Stimulated activated CD4-positive, alpha-beta T cell treated with anti-CD3 and anti-CD28 coated beads, Interleukin-1b, Interleukin-23, amount 100 ng/mL, for 48 hours (primary cell): Measurements from ENCODE around the gene MEOX1.

Experiments
- DNase-seq: peaks from one replicate; pipeline ENCODE4 v3.0.0-alpha.2; 2020

MEOX1 gene

DNA sequence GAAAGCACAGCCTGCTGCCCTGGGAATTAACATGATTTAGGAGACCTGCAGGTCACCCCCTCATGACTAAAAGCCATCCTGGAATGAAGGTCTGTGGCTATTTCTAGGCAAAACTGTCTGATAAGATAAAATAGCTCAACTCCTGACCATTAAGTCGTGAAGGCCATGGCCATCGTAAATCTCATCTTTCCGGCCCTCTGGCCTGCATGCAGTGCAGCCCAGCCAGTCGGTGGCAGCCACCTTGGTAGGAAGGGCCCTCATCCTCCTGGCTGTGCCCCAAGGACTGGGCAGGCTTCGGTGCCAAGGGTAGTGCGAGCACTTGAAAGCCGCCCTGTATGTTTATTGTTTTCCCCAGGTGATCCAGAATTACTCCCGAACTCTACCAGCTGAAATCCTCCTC is 18.2 kb upstream of the MEOX1 start:
- no peak for DNase-seq

DNA sequence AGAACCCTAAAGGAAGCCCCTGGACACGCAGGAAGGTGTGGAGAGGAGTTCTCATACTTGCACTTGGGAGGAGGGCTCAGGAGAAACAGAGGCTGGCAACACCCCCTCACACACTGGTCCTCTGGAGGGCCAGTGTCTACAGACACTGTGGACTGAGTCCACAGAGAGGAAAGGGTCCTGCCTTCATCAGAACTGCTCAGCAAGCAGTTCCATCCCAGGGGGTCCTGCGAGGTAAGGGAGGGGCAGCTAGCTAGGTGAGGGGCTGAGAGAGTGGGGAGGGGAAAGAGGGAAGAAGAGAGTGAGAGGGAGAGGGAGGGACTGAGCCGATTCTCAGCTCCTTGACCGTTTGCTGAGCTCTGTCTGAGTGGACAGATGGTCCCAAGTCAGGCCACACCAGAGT is 17.7 kb upstream of the MEOX1 start:
- no peak for DNase-seq

DNA sequence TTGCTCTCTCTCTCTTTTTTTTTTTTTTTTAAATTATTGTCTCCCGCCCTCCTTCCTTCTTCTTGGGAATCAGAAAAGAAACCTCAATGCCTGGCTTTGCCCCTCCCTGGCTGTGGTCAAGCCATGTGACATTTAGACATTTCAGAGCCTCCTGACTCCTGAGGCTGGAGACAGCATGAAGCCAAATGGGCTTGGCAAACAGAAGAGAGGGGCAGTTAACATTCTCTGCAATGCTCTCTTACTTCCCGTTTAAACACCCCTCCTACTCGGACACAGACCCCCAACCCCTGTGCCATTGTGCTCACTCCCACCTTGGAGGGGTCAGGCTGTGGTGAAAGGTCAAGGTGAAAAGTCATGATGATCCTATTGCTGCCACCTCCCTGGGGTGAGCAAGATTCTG is 14.7 kb upstream of the MEOX1 start:
- no peak for DNase-seq

DNA sequence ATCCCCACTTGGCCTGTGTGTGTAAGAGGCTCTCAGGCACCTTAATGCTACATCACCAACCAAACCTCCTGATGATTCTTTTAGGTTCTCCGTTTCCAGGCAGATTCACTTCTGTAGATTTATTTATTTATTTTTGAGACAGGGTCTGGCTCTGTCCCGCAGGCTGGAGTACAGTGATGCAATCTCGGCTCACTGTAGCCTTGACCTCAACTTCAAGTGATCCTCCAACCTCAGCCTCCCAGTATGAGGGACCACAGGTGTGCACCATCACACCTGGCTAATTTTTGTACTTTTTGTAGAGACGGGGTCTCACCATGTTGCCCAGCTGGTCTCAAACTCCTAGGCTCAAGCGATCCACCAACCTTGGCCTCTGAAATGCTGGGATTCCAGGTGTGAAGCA is 12.7 kb upstream of the MEOX1 start:
- DNase-seq = no peak

DNA sequence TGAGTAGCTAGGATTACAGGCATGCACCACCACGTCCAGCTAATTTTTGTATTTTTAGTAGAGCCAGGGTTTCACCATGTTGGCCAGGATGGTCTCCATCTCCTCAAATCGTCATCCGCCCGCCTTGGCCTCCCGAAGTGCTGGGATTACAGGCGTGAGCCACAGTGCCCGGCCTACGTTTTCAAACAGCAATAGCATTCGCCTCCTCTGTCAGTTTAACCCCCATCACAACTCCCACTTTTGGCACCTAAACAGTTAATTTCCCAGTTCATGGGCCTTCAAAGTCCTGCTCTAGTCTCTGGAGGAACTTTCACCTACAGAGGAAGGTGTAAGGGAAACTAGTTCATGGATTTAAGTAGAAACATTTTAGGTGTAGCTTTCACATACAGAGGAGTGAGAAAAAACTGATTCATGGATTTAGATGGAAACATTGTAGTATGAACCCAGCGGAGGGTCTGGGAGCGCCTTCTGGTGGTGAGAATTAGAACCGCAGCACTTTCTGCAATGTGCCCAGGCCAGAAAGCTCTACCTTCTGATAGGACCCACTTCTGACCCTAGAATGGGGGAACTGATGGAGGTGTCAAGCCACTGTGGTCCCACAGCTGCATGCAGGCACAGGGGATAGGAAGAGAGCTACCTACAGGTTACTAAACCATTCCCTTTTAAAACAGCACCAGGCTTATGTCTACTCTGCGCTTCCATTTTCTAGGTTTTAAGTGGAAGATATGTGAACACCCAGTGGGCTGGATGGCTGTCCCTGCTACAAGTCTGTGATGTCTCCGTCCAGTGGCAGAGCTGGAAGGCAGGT is 12.0 kb upstream of the MEOX1 start:
- peak; percentile 72 for DNase-seq

DNA sequence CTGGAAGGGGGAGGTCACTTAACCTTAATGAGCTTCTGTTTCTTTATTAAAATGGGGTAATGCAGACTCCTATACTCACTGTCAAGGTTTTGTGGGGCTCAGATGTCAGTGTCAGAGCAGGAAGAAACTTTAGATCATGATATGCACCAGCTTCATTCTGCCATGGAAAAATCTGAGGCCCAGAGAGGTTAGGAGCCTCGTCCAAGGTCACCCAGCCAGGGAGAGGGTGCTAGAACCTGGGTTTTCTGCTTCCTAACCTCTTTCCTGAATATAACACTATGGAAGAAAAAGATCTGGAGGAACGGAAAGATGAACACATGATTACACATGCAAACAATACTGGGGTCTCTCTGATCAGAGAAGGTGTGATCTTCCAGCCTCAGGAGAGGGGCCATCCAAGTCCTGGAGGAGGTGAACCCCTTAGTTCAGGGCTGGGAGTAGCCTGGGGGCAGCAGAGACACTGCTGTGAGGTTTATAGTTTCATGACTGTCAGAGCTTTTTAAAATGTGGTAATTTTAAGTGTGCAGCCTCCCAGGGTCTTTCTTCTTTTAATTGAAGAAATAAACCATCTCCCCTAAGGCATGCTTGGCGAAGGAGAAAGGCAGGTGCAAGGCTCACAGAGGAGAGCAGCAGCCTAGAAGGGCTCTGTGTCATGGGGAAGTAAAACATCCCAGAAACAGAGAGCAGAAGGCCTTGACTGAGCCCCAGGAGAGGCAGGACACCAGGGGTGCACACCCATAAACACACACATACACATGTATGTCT is 10.2 kb upstream of the MEOX1 start:
- no peak for DNase-seq

DNA sequence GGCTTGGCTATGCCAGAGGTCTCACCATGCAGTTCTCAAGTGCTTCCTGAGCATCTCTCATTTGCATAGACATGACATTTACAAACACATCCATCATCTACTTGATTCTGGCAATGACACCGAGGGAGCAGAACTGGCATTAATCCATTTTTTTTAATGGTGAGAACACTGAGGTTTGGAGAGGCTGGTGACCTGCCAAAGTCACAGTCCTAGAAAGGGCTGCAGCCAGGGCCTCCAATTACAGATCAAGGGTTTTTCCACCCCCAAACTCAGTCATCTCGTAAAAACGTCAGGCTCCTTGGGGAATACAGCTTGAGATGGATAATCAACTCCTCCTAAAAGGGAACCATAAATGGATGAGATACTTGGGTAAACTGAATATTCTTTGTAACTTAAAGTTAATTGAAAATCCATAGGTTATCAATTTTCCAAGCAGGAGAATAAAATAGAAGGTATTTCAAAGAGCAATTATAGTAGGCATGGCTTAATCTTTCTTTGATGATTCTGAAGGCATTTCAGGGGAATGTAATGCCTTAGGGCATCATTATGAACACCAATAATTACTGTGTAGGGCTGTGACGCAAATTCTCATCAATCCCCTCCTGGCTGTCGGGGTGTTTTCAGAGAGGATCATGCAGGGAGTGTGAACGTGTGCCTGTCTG is 9.4 kb upstream of the MEOX1 start:
- DNase-seq = no peak

DNA sequence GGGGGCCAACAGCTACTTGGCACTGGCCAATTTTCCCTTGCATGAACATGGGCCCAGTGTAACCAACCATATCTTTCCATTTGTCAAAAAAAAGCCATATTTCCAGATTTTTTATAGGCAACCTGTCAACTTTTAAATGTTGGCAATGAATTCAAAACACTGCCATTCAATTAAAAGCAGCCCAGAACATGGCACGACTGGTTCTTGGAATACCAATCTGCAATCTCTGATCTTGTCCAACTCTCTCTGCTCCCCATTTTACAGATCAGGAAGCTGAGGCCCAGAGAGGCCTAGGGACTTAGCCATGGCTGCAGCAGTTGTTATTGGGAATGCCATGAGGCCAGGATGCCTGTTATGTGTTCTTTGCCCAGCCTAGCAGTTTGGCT is 8.9 kb upstream of the MEOX1 start:
- no peak for DNase-seq

DNA sequence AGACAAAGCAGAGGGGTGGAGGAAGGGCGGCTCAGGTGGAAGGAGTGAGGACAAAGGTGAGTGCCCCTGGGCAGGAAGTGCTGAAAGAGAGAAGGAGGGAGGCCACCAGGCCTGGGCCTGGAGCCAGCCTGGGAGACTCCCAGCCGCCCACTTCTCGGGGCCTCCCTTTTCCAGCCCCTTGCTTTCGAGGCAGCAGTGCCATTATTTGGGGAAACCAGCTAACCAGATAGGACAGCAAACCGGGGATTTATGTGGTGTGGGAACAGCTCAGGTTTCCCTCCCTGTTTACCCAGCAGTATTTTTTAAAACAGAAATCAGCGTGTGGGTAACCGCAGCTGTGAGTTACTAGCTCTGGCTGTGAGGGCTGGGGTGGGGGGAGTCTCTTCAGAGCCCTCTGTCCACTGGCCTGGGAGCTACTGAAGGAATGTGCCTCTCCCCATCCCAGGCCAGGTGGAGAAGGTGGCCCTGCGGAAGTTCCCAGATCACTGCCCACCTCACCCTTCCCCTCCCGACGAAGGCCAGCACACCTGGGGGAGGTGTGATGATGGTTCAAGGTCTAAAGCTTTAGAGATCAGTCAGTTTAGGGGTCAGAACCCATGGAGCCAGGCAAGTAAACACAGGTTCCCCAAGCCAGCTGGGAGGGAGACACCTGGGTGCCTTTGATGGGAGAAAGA is 8.4 kb upstream of the MEOX1 start:
- no peak for DNase-seq

DNA sequence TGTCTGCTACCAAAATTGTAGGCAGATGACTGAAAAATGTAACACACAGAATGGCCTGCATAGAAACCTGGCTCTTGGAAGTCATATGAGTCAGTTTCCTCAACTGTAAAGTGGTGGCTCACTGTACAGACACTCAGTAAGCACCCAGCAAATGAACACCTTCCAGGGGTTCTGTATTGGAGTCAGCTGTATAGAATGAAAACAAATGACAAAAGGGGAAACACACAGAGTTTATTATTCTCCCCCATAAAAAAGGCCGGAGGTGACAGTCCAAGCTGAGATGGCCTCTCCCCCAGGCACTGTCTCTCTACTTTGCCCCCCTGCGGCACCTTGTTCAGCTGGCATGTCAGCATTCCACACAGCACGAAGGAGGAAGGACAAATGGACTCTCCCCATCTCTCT is 6.2 kb upstream of the MEOX1 start:
- DNase-seq = no peak

DNA sequence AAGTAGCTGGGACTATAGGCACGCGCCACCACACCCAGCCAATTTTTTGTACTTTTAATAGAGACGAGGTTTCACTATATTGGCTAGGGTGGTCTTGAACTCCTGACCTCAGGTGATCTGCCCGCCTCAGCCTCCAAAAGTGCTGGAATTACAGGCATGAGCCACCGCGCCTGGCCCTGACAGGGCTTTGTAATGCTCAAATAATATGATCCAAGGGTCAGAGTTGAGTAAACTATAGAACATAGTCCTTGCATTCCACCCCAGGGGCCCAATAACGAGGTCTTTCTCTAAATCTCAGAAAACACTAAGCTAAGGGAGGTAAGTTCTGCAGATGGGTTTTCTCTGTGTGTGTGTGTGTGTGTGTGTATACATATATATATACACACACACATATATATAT is 5.8 kb upstream of the MEOX1 start:
- DNase-seq = no peak

DNA sequence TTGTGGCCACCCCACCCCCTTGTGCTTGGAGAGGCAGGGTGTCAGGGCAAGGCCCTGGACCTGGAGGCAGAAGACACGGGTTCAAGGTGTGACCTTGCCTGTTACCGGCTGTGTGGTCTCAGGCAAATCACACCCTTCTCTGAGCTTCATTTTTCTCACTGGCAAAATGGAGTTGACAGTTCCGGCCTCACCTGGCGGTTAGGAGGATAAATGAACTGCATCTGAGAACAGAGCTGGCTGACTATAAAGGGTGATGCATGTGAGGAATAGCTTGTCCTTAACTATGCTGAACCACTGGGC is 4.2 kb upstream of the MEOX1 start:
- DNase-seq = no peak

DNA sequence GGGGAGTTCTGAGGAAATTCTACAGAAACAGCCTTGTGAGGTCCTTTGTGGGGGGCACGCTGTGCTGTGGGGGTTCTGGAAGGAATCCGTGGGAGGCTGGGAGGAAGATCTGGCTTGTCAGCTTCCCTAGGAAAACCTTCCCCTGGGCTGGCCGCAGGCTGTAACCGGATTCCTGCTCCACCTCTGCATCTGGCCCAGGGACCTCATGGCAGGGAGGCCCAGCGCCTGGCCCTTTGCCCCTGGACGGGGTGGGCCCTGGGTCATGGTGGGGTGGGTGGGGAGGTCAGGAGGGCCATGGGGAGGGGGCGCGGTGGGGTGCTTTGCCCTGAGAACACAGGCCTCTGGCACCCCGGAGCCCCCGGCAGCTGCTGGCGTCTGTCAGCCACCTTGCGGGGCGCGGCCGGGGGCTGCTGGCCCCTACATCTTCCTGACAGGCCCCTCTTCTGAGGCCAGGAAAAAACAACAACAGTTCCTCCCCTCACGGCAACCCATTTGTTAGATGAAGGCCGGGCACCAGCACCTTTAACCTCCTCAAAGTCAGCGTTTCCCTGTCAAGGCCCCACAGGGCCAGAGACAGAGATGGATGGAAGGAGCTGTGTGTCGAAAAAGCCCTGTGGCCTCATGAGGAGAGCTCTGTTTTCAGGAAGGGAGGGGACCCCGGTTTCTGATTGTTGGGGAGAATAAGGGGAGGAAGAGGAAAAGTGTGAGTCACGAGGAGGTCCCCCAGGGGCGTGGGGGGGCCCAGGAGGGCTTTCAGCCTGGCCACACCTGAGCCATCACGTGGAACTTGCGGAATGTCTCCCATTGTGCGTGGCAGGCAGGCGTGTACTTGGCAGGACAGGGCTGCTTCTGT is 3.6 kb upstream of the MEOX1 start:
- no peak for DNase-seq

DNA sequence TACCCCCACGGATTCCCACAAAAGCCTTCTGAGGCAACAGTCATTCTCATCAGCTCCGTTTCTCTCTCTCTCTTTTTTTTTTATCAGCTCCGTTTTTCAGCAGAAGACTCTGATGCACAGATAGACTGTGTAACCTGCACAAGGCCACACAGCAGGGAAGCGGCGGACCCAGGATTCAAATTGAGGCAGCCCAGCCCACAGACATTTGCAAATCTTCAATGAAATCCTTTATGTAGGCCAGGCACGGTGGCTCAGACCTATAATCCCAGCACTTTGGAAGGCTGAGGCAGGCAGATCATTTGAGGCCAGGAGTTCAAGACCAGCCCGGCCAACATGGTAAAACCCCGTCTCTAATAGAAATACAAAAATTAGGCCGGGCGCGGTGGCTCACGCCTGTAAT is 2.4 kb upstream of the MEOX1 start:
- no peak for DNase-seq

DNA sequence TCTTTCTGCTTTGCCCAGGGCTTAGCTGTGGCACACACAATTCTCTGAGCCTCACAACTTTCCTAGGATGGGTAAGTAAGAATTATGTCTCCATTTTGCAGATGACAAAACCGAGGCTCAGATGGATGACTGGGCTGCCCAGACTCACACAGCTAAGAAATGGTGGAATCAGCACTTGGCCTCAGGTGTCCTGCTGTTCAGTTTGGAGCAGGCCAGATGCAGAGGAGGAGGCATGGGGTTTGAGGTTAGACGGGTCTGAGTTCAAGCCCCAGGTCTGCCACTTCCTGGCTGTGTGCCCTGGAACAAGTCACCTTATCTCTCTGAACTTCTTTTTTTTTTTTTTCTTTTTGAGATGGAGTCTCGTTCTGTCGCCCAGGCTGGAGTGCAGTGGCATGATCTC is 1.7 kb upstream of the MEOX1 start:
- DNase-seq = no peak

DNA sequence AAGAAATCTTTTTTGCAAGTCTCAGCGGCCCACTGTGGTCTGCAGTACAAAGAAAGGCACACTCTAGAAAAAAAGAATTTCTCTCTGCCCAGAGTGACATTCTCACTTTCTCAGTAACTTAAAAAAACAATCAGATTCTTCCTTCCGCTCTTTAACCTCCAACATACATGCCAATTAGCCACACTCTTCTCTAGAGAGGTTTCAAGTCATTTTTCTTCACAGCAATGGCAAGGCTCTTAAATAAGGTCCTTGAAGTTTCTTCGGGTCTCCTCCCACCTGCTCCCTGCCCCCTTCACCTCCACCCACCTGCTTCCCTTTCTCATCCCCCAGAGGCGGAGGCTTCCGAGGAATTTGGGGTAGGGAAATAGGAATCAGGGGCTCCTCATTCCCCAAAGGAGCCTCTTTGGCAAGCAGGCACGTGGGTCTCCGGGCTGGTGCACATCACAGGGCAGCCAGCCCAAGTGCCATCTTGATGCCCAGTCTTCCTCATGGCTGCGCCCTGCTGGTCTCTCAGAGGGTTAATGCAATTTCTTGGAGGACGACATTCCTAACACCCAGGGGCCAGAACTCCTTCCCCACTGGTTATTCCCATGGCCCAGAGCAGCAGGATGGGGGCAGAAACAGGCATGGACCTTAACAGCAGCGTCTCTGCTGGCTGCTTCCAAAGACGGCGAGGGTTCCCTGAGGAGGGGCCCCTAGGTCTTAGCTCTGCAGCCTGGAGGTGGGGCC is 855 bp upstream of the MEOX1 start:
- DNase-seq = no peak

DNA sequence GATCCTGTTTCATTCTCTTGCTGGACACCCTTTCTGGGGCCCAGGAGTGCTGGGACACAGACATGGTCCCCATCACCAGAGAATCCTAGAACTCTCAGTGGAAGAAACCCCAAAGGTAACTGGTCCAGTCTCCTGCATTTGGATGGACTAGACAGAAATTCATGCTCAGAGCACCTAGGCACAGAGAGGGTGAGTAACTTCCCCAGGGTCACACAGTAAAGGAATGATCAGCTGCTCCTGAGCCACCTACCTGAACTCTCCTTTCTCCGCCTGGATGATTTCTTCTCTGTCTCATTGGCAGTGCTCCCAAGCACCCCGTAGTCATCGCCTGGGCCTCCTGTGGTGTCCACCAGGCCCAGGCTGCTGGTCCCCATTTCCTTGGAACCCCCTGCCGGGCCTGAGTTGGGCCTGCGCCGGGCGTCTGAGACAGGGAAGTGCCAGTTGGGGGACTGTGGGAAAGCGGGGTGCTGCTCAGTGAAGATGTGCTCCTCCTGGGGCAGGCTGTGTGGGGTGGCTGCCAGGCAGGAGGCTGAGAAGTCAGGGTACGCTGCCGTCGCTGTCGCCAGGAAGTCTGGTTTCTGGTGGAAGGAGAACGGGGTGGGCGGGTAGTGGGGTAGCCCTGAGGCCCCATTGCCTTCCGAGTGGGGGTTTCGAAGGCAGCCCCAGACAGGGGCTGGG is 767 bp downstream of the MEOX1 start:
- peak; percentile 16 for DNase-seq

DNA sequence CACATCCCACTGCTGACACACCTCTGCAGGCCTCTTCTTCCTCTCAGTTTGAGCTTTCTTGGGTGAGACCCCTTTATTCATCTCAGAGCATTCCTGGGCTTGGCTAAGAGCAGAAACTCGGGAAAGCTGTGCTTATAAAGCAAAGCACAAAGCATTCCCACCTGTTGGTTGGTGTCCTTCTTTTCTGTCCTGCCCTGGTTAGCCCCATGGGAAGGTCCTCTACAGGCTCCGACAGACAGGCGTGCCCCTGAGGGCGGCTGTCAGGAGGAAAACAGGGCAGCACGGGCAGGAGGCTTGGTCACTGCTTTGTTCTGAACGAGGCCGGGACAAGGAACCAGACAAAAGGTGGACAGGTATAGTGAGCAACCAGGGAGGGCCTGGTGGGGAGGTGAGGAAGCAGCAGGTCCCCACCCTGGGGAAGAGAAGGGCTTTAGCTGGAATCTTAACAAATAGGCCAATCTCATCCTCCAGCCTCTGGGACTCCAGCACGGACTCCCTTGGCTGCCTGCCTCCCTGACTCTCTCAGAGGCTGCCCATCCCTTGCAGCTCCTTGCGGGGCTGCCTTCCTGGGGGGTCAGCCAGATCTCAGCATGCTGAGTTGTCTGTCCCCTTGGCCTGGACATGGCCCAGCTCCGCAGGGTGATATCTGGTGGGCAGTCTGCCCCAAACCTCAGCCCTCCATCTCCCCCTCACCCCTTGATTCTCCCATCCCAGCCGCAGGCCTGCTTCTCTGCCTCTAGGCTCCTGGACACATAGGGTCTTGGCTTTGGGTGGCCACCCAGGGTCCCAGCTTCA is 1.7 kb downstream of the MEOX1 start:
- DNase-seq = no peak

DNA sequence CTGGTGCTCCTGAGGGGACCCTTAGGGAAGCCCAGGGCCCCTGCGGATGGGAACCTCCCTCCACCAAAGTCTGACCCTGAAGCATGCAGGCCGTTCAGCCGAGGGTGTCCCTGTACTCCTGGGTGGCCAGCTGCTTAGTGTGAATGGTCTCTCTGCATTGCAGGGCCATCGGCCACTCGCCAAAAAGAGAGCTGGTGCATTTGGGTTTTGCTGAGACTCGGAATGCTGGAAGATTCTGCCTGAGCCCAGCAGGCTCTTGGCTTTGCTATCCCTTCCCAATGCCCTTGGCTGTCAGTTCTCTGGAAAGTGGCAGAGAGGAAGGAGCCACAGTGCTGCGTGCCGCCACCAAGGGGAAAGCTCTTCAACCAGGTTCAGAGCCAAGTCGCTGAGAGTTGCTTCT is 2.8 kb downstream of the MEOX1 start:
- no peak for DNase-seq

DNA sequence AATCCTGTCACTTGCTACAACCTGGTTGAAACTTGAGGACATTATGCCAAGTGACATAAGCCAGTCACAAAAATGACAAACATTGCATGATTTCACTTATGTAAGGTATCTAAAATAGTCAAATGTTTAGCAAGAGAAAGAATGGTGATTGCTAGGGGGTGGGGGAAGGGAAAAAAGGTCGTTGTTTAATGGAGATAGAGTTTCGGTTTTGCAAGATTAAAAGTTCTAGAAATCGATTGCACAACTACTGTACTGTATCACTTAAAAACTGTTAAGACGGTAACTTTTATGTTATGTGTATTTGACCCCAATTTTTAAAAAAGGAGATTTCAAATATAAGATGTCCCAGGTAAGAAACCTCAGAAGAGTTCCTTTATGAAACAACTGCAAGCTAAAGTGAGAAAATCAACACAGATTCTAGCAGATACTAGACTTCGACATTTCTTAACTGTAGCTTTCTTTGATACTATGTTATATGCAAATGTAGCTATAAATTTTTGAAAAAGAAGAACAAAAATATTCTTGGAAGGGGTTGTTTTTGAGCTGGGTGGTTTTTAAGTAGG is 5.9 kb downstream of the MEOX1 start:
- DNase-seq = no peak
